HG03045 (cell line): ENCODE measurements around the gene MYO9A.

ENCODE experiments used
- ATAC-seq: cut with Tn5 transposase; IDR thresholded peaks from one replicate; pipeline ENCODE4 v1.9.1; 2021; ENCODE audit warnings: mild to moderate bottlenecking, moderate library complexity; ENCODE audit not compliant: unreplicated experiment

The MYO9A gene

DNA sequence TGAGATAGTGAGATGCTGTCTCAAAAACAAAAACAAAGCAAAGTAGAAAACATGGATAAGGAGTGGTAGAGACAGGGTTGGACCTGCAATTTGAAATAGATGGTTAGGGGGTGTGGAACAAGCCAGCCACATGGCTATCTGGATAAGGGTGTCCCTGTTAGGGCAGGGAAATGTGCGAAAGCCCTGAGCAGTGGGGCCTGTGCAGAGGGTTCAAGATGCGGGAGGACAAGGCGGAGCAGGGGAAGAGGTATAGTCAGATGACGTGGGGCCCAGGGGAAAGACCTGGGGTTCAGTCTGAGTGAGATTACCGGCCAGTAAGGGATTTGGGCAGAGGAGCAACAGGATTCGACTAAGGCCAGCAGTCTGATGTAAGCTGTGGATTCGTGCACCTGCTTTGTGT, 326.0 kb downstream of the MYO9A start:
- no peak for ATAC-seq

DNA sequence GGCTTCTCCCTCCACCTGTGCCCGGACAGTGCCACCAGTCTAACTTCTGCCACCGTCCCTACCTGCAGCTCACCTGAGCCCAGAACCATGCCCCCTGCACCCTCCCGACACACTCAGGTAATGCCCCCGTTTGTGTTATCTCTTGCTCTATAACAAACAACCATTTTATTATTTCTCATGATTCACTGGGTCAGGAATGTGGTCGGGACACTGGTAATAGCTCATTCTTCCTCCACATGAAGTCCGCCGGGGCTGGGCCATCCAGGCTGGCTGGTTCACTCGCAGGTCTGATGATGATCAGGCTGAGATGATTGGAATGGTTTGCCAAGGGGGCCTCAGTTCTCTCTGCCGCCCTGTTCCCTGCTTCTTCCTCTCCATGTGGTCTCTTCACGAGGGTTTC, 327.9 kb downstream of the MYO9A start:
- no peak for ATAC-seq

DNA sequence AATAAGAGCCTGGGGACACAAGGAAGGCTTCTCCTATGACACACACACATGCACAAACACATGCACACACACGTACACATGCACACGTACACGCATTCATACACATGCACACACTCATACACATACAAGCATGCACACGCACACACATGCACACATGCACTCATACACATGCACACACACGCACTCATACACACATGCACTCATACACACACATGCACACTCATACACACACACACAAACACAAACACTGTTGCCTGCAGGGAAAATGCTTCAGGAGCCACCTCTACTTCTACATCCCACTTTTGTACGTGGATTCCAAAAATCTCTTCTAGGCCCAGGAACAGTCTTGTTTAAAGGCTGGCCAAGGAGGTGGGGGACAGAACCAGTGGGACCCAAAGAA, 328.3 kb downstream of the MYO9A start:
- no peak for ATAC-seq

DNA sequence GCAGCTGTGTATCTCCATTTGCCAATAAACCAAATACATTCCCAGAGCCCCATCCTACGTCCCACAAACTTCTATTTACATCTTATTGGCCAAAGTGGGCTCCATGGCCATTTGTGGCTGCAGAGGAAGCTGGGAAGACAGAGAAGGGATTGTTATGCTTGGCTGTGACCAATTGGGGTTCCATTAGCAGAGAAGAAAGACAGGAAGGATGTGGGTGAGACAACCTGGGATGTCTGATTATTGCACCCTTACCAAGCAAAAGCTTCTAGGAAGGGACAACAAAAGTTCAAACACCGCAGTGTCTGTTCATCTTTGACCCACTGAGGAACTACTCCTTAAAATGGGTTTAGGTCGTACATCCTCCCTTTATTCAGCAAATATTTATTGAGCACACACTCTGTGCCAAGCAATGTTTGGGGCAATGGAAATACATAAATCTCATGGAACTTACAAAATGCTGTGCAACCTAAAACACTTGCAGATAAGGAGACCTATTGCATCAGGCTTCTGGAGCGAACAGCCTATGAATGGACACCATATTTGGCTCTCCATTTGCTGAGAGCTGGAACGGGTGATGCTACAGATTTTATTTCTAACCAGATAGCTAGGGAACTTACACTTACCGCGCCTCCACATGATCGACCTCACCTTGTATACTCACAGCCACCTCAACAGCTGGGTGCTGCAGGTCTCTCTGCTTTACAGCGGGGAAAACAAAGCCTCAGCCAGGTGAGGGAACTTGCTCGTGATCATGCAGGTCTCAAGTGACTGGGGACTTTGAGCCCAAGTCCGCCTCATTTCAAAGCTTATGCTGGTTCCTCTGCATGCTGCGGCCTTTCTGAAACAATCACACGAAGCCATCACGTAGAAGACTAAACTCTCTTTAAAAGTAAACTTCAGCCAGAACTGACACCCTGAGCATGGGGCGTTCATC, 329.0 kb downstream of the MYO9A start:
- ATAC-seq = no peak

DNA sequence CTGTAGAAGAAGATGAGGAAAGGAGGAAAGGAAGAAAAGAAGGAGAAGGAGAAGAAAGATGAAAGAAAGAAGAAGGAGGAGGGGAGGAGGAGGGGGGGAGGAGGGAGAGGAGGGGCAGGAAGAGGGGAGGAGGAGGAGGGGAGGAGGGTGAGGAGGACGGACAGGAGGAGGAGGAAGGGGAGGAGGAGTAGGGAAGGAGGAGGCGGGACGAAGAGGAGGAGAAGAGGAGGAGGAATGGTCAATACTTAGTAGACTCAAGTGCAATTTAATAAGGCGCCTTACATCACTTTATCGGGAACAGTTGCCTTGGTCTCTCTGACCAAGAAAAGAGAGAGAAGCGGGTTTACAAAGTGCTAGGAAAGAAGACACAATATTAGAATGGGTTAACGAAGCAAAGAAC, 331.3 kb downstream of the MYO9A start:
- ATAC-seq = no peak

DNA sequence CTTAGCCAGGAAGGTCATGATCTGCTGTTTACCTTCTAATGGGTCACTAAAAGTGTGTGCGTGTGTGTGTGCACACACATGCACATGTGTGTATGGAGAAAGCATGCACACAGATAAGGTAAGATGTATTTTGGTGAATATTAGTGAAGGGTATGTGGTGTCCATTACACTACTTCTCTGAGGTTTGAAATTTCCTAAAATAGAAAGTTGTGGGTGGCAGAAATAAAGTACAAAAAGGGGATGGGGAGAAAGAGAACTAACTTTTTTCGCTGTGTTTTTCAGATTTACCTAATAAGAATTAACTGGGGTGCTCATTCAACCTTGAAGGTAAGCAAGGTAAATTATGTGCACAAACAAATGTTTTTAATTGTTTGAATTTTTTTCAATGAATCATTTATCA, 332.0 kb downstream of the MYO9A start:
- ATAC-seq = no peak

DNA sequence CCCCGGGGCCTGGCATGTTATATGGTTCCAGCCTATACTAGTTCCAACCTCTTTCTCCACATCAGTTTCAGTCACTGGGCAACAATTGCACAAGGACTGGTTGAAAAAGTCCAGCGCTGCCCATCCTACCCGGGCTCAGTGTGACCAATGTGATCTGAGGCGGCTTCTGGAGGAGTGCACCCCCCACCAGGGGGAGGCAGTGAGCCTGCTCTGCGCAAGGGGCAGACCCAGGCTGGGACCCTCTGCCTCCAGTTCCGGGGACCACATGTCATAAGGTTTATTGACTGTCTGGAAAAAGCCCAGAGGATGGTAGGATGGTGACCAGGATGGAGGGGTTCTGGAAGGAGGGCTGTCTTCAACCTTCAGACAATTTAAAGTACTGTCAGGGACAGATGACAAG, 333.2 kb downstream of the MYO9A start:
- no peak for ATAC-seq

DNA sequence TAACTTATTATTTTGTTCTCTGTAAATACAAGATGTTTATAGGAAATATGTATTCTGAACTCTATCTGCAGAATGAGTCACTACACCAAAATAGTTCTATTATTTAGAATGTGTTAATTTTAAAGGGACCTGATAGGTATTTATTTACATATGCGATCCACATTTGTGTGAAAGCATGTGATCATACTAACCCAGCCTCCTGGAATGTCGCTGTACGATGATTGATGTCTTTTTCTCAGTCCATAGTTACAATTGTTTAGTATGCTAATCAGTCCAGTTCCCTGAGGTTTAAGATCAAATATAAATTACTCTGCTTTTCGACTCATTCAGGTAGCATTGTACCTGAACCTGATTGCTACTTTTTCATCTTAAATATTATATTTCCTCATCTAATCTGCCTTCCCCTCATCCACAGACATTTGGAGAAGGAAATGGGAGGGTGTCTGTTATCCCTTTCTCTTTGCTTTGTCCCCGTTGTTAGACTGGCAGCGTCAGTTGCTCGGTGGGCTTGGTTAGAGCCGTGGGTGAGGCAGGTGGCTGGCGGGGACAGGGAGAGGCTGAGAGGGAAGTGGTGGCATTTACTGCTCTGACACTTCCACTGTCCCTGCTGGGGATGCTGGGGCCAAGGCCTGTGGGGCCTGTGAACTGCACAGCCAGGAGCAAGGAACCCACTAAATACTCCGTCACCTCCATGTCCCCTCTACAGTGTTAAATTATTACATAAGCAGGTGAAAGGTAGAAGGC, 335.4 kb downstream of the MYO9A start:
- no peak for ATAC-seq

DNA sequence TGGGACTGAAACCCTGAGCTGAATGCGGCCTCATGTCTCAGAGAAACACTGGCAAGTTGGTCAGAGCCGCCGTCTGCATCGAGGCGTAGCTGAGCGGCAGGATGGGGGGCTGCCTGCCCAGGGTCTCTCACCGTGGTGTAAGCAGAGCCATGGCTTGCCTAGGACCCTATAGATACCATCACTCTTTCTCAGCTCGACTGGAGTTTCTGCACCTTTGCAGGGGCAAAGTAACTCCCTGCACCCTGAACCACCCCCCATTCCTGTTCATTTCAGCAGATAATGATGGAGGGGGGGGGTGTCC, 336.0 kb downstream of the MYO9A start:
- ATAC-seq = no peak

DNA sequence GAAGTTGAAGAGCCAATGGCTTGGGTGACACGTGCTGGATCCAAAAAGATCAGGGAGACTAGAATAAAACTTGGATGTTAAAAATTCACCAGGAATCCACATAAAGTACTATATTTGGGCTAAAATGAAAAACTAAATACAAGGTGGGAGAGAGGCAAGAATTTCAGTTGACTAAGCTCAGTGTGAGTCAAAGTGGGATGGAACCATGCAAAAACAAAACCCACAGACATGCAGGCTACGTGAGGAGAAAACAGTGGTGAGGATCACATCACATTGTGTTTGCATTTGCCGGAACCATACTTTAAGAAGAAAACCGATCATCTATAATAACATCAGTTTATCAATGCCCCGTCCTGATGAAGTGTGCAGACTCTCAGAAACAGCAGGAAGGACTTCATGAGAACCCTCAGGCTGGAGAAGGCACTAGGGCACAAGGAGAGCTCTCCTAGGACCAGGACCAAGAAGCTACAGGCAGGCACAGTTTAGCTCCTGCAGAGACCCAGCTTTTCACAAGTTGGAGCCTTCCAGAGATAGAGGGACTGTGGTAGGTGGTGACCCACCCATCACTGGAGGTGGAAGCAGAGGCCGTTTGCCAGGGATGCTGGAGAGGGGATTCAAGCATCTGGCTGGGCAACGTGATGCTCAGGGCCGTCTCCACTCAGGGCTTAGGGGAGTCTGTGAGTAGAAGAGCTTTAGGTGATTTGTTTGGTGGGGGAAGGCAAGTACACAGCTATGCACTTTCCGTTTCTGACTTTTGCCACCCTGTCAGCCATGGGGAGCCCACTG, 336.6 kb downstream of the MYO9A start:
- ATAC-seq = no peak

DNA sequence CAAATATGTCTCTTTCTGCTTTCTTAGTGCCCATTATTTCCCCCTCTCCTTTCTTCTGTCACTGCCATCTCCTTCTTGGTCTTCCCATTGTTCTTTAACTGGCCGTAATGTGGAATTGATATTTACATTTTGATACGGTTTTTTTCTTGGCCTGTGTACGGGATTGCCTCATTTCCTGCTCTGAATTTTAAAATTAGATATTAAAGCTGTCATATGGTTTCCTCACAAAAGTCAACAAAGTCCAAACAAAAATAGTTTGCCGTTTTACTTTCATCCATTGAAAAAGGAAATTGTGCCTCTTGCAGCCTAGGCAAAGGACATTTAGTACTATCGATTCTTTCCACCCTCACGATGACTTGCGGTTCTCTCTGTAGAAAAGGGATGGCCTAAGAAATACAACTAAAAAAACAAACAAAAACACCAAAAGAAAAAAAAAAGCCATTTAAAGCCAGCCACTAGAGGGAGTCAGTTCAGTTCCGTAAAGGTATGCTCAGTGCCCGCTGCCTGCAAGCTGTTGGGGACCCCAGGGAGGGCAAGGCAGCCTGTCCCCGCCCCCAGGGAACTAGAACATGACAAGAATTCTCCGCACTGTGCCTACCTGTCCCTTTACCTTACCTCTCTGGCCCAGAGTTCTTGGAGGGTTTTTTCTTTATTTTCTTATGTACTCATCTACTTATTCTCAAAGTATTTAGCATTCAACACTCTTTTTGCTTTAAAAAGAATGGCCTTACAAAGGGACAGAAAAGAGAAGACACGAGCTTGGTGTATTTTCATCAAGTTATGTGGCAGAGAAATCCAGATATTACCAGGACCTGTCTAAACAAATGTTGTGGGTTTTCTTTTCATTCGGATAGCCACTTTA, 337.6 kb downstream of the MYO9A start:
- ATAC-seq = no peak

DNA sequence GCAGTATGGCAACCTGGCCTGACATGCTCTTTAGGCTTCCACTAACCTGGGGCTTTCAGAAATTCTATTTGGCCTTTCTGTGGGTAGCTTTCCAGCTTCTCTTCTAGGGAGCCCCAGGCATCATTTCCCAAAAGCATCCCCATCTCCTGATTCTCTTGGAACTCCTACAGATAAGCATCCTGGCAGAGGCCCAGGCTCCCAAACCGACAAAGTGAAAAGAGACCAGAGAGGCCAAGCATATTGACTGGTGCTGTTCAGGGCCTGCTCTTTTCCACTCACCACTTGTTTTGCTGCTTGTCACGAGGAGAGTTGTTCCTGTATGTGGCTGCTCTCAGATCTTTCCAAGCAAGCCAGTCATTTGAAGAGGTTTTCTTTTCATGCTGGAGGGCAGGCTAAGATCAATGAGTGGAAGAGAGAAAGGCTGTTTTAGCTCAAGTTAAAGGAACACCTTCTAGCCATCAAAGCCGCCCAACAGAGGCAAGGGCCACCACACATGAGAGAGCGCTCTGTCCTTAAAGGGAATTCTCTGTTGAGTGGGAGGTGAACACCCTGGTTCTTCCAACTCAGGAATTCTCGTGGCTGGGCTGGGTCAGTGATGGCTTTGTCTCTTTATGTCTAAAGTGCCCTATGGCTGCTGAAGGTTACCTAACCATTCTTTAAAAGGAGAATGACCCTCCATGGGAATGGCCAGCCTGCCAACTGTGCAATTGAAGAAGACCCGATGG, 338.7 kb downstream of the MYO9A start:
- ATAC-seq = no peak

DNA sequence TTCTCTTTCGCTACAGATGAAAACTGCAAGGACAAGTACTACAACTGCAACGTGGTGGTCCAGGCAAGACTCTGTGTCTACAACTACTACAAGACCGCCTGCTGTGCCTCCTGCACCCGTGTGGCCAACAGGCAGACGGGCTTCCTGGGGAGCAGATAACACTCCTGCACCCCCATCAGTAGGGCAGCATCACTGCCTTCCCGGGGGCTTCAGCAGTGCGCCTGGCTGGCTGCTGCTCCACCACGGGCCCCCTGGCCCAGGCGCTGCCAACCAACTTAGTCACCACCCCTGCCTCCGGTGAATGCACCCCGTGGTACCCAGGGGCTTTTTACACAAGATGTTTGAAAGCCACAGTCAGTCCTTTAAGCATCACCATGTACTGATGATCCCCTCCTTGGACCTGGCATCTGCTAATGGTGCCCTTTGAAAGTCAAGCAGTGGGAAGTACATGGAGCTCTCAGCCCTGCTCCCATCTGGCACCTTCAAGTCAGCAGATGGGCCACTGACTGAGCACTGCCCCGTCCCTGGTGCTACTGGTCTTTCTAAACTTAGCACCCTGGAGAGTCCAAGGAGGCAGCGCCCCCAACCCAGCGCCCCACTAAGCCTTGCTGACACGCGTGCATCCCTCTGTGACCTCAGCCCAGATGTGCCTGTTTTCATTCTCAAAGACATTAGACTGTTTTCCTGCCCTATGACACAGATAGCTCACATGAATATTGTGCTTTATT, 340.6 kb downstream of the MYO9A start:
- ATAC-seq = no peak

DNA sequence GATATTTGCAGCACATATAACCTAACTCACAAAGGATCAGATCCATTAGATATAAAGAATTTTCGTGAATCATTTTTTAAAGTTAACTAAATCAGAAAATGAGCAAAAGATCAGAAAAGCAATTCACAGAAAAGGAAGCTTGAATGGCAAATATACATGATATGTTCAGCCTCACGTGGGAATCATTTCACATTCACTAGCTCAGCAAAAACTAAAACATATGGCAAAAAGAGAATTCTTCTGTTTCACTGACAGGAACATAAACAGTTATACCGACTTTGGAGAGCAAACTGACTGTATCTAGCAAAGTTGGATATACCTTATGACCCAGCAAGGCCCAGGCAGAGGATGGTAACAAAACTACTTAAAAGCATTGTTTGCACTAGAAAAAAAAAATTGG, 341.6 kb downstream of the MYO9A start:
- ATAC-seq = no peak

DNA sequence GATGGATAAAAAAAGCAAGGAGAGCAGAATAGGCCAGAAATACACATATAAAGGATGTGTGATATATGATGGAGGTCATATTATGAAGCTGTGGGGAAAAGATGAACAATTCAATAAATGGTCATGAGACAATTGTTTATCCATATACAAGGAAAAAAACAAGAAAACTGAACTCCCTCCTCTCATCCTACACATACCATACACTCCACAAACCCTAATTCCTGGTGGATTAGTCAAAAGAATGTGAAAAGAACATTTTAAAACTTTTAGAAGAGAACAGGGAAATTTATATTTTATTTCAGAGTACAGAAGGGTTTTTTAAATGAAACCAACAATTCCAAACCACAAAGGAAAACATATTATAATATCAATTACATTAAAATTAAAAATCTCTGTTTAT, 342.1 kb downstream of the MYO9A start:
- ATAC-seq = no peak

DNA sequence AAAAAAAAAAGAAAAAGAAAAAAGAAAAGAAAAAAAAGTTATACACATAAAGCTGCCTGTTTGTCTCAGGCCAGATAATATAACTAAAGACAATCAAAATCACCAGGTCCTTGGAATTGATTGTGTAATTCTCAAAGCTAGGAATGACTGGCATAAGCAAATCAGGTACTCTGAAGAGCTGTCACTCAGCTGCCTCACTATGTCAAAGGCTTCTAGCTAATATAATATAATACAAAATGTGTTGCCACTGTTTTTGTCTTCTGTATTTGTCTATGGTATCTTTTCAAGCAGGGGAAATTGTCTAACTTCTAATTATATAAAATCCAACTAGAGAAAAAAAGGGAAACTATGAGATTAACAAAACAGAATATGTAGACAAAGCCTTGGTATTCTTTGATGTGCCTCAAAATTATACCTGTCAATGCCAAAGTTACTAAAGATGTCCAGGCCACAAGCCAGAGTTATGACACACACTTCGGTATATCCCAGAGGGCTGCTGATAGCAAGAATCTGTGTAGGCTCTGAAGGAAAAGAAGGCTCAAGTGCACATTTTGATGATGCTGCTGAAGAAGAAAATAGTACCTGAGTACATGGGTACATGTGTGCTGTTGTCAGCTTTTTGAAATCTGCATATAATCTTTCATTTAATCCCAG, 344.6 kb downstream of the MYO9A start:
- ATAC-seq = no peak
